HepG2 (cell line): Measurements from ENCODE around the gene GNA15. TPM values are rescaled to one million over a fixed set of nuclear protein-coding genes. Genes with fewer than 3 reads are reported as not detected.

Experiments
- ATAC-seq: fragments of 200-7000 bp; cut with Tn5 transposase; 3 replicates; pipeline ENCODE4 v1.9.1; 2020; ENCODE audit warnings: mild to moderate bottlenecking, moderate library complexity
- BruUV-seq: library from RNA; stranded (reverse); fragments of 400-500 nt; replicated peaks from 2 replicates; lab custom pipeline; 2021; lab: Mats Ljungman, UMichigan
- CTCF ChIA-PET: fragments of 300-600 bp; formaldehyde crosslinking; extraction: SDS; loops from one replicate; lab custom pipeline; 2021; ENCODE audit warnings: low total read pairs, inconsistent platforms, low intra/inter-chr PET ratio; lab: Yijun Ruan, JAX
- POLR2A ChIA-PET: fragments of 350-600 bp; sonication (Branson Sonifier 250); formaldehyde crosslinking; loops from one replicate; lab custom pipeline; 2020; ENCODE audit warnings: antibody characterized with exemption, inconsistent platforms; lab: Yijun Ruan, JAX
- DNase-seq: peaks from one replicate; pipeline ENCODE4 v3.0.0-alpha.2; 2015; ENCODE audit warnings: low spot score
- FAIRE-seq: peaks from 3 replicates; lab custom pipeline; 2011; peaks lifted over from hg19 to GRCh38; lab: Jason Lieb, UNC
- H2AFZ ChIP-seq: one replicate; pipeline ENCODE4 v1.6.1; 2011; ENCODE audit warnings: low read length, inconsistent platforms
- H3K27ac ChIP-seq: fragments of 300-600 bp; 3 replicates; pipeline ENCODE4 v1.8.0; 2011; ENCODE audit warnings: mixed run types, mild to moderate bottlenecking, mixed read lengths, low read length, inconsistent platforms; ENCODE audit not compliant: insufficient read depth; ENCODE audit errors: extremely low read length
- H3K27me3 ChIP-seq, 2 experiments: fragments of 200-600 bp in 1 of 2; 2 replicates in 1 of 2; 3 replicates in 1 of 2; pipeline versions ENCODE4 v1.6.0 to v1.8.0; 2011; ENCODE audit warnings: low read length in 2 of 2, mild to moderate bottlenecking in 2 of 2, moderate library complexity in 2 of 2, inconsistent platforms in 1 of 2; ENCODE audit not compliant: insufficient read depth in 2 of 2, control insufficient read depth in 1 of 2
- H3K36me3 ChIP-seq, 2 experiments: fragments of 200-600 bp in 1 of 2; replicated peaks in 1 of 2; 2 replicates in 1 of 2; 3 replicates in 1 of 2; pipeline versions ENCODE4 v1.5.1 to v1.8.0; 2011; ENCODE audit warnings: low read length in 2 of 2, inconsistent platforms in 1 of 2; ENCODE audit not compliant: insufficient read depth in 2 of 2, control insufficient read depth in 1 of 2
- H3K4me1 ChIP-seq: 2 replicates; pipeline ENCODE4 v1.5.1; 2012; ENCODE audit warnings: low read length, inconsistent platforms; ENCODE audit not compliant: insufficient read depth
- H3K4me2 ChIP-seq: 2 replicates; pipeline ENCODE4 v1.6.0; 2011; ENCODE audit warnings: low read depth, low read length, inconsistent platforms
- H3K4me3 ChIP-seq, 3 experiments: fragments of 200-600 bp in 1 of 3; sonication (generic), shearing (Covaris generic) in 1 of 3; replicated peaks in 1 of 3; 2 replicates each; pipeline ENCODE4 v1.5.1; 2011 to 2016; ENCODE audit warnings: low read length in 3 of 3, inconsistent platforms in 2 of 3, low read depth in 2 of 3, mild to moderate bottlenecking in 2 of 3, control low read depth in 1 of 3, mixed read lengths in 1 of 3; ENCODE audit not compliant: insufficient read depth in 1 of 3
- H3K79me2 ChIP-seq: one replicate; pipeline ENCODE4 v1.6.1; 2011; ENCODE audit warnings: low read length, inconsistent platforms; ENCODE audit not compliant: insufficient read depth
- H3K9ac ChIP-seq: 2 replicates; pipeline ENCODE4 v1.6.0; 2011; ENCODE audit warnings: mild to moderate bottlenecking, low read depth, low read length, inconsistent platforms; ENCODE audit not compliant: insufficient read depth
- H3K9me3 ChIP-seq: 2 replicates; pipeline ENCODE4 v1.5.1; 2012; ENCODE audit warnings: mild to moderate bottlenecking, low read length
- H4K20me1 ChIP-seq: 2 replicates; pipeline ENCODE4 v1.6.0; 2011; ENCODE audit warnings: inconsistent platforms, mild to moderate bottlenecking, low read length, moderate library complexity; ENCODE audit not compliant: insufficient read depth
- CHD4 ChIP-seq: fragments of 200-600 bp; sonication (generic); IDR thresholded peaks from 2 replicates; pipeline ENCODE4 v1.7.0; 2017; ENCODE audit warnings: mild to moderate bottlenecking, low read length, borderline replicate concordance
- CREM ChIP-seq, 2 experiments: sonication (generic) in 1 of 2; formaldehyde crosslinking in 1 of 2; IDR thresholded peaks; 2 replicates each; pipeline versions ENCODE4 v1.4.0 to v1.6.1; 2016 to 2020; ENCODE audit warnings: antibody characterized with exemption in 1 of 2, mild to moderate bottlenecking in 1 of 2, missing genetic modification reagents in 1 of 2
- FOXK2 ChIP-seq: fragments of 450-650 bp; IDR thresholded peaks from 2 replicates; pipeline ENCODE4 v1.6.1; 2016
- MATR3 ChIP-seq: sonication (generic); formaldehyde crosslinking; IDR thresholded peaks from 2 replicates; pipeline ENCODE4 v1.4.0; 2020; ENCODE audit warnings: missing genetic modification reagents
- MBD4 ChIP-seq: IDR thresholded peaks from 2 replicates; pipeline ENCODE4 v1.6.1; 2012; ENCODE audit warnings: low read length, inconsistent platforms, borderline replicate concordance
- NR2C2 ChIP-seq: sonication (generic); formaldehyde crosslinking; IDR thresholded peaks from 2 replicates; pipeline ENCODE4 v1.4.0; 2020; ENCODE audit warnings: missing genetic modification reagents, mild to moderate bottlenecking, moderate library complexity, borderline replicate concordance
- SATB2 ChIP-seq: sonication (generic); formaldehyde crosslinking; IDR thresholded peaks from 2 replicates; pipeline ENCODE4 v1.5.0; 2020; ENCODE audit warnings: missing genetic modification reagents
- SCMH1 ChIP-seq: sonication (generic); formaldehyde crosslinking; IDR thresholded peaks from 2 replicates; pipeline ENCODE4 v1.9.0; 2021; ENCODE audit warnings: missing genetic modification reagents, mild to moderate bottlenecking, borderline replicate concordance
- ZBTB2 ChIP-seq: sonication (generic); formaldehyde crosslinking; IDR thresholded peaks from 2 replicates; pipeline ENCODE4 v1.8.0; 2022; ENCODE audit warnings: low read depth, missing genetic modification reagents
- ZC3H13 ChIP-seq: sonication (generic); formaldehyde crosslinking; IDR thresholded peaks from 2 replicates; pipeline ENCODE4 v1.8.1; 2023; ENCODE audit warnings: mild to moderate bottlenecking, missing genetic modification reagents, moderate library complexity
- ZNF224 ChIP-seq: sonication (generic); formaldehyde crosslinking; IDR thresholded peaks from 2 replicates; pipeline ENCODE4 v1.5.0; 2020; ENCODE audit warnings: mild to moderate bottlenecking, missing genetic modification reagents
- ZNF234 ChIP-seq: sonication (generic); formaldehyde crosslinking; conservative IDR thresholded peaks from 2 replicates; pipeline ENCODE4 v1.5.1; 2020; ENCODE audit warnings: mild to moderate bottlenecking, missing genetic modification reagents
- ZNF256 ChIP-seq: sonication (generic); formaldehyde crosslinking; conservative IDR thresholded peaks from 2 replicates; pipeline ENCODE4 v1.4.0; 2020; ENCODE audit warnings: missing genetic modification reagents
- ZNF468 ChIP-seq: sonication (generic); formaldehyde crosslinking; IDR thresholded peaks from 2 replicates; pipeline ENCODE4 v1.8.0; 2022; ENCODE audit warnings: mild to moderate bottlenecking, moderate library complexity, missing genetic modification reagents
- ZNF547 ChIP-seq: sonication (generic); formaldehyde crosslinking; IDR thresholded peaks from 2 replicates; pipeline ENCODE4 v1.5.1; 2020; ENCODE audit warnings: mild to moderate bottlenecking, missing genetic modification reagents
- ZNF747 ChIP-seq: sonication (generic); formaldehyde crosslinking; IDR thresholded peaks from 2 replicates; pipeline ENCODE4 v1.8.1; 2023; ENCODE audit warnings: missing genetic modification reagents, mild to moderate bottlenecking, borderline replicate concordance
- ZNF766 ChIP-seq: sonication (generic); formaldehyde crosslinking; IDR thresholded peaks from 2 replicates; pipeline ENCODE4 v1.5.0; 2020; ENCODE audit warnings: missing genetic modification reagents, borderline replicate concordance
- ZNF850 ChIP-seq: sonication (generic); formaldehyde crosslinking; conservative IDR thresholded peaks from 2 replicates; pipeline ENCODE4 v1.9.0; 2021; ENCODE audit warnings: mild to moderate bottlenecking, missing genetic modification reagents
- WGBS: methylation state at CpG from one replicate; pipeline ENCODE4 v1.1.6; 2017; ENCODE audit warnings: low lambda C conversion rate; 5-methylcytosine and 5-hydroxymethylcytosine counted together
- in situ Hi-C: cut with HindIII; loops from 2 replicates; pipeline ENCODE4 v1.10.0; 2017; ENCODE audit warnings: low pct_unique_long_range_greater_than_20kb; ENCODE audit not compliant: extremely low pct_ligation_motif_present
- intact Hi-C: fragments of 100-400 bp; cut with micrococcal nuclease; formaldehyde crosslinking; loops from one replicate; pipeline ENCODE4 v1.10.0; 2022; ENCODE audit not compliant: unreplicated experiment
- polyA plus RNA-seq, 8 experiments: library from polyadenylated mRNA; depleted of rRNA in 3 of 8; stranded (reverse) in 7 of 8; unstranded in 1 of 8; fragments of >200 nt; fragmentation: Illumina TruSeq in 4 of 8; extraction: Trizol in 4 of 8; gene quantifications; 2 replicates each; pipeline versions ENCODE4 v1.2.1 to v1.2.3, GENCODE V29; 2011 to 2016; ENCODE audit warnings: low read depth in 4 of 8, missing spikeins in 1 of 8, mixed read lengths in 1 of 8; ENCODE audit not compliant: insufficient read depth in 1 of 8
- total RNA-seq, 5 experiments: library from RNA; depleted of rRNA; stranded (reverse); fragments of >200 nt; fragmentation: Illumina TruSeq; extraction: Trizol; gene quantifications; 2 replicates each; pipeline ENCODE4 v1.2.3, GENCODE V29; 2016; ENCODE audit warnings: low read depth in 1 of 5
- TF ChIP-seq, protein P1 (sequence below): sonication (generic); formaldehyde crosslinking; IDR thresholded peaks from 2 replicates; pipeline ENCODE4 v1.4.0; 2020; ENCODE audit warnings: missing genetic modification reagents, mild to moderate bottlenecking, borderline replicate concordance

The GNA15 gene
- total and polyA plus RNA-seq, 2 of the 13 experiments (the other 11 are each of a cell fraction or from before 2014, with no cell fraction given) = not detected

DNA sequence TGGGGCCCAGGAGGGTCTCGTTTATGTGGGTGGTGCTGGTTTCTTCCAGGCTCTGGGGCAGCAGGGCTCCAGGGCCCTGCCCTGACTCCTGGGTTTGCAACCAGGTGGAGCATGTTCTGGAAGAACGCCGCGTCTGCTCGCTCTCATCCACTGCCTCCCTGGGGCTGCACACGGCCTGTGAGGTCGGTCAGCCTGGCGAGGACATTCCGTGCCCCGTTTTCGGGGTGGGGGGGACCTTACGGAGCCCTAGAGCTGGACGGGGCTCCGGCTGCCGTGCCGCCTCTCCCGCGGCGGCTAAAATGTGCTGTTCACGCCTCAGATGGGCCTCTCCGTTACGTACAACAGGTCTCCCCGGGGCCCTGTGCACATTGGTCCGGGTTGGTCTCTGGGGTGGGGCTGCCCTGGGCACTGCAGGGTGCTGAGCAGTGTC lies 38.4 kb upstream of the GNA15 start:
- in situ Hi-C loops (no loop called here), intact Hi-C loops (no loop called here)
- peak overlapping the region; percentile 64 to 97 (median 94) for H3K4me3 ChIP-seq
- peaks cover 34% of the 10 kb centered on the region for H3K4me1 ChIP-seq
- no TSS peak for BruUV-seq
- H3K9ac ChIP-seq = peak overlapping the region; percentile 94
- H3K36me3 ChIP-seq = no peaks in the 10 kb centered on the region
- FAIRE-seq = no peak
- H2AFZ ChIP-seq = no peak overlapping the region
- H3K79me2 ChIP-seq = peaks cover 71% of the 10 kb centered on the region
- H3K27ac ChIP-seq = peak overlapping the region; percentile 93
- no CpG with 5 or more reads among the region's 24 CpGs for WGBS
- ChIA-PET POLR2A (interaction anchor here (1.0 to 2.2 kb wide), 9 partner anchors 8 to 147 kb away, joined by 3 to 19 read pairs (median 6); partner anchors contain the start of gene NCLN), CTCF (no interaction called here)
- no peak for DNase-seq
- H3K4me2 ChIP-seq = peak overlapping the region; percentile 97
- no peaks in the 10 kb centered on the region for H3K9me3 ChIP-seq
- H3K27me3 ChIP-seq = no peaks in the 10 kb centered on the region
- H4K20me1 ChIP-seq = peaks cover 25% of the 10 kb centered on the region
- ATAC-seq = no peak
- TF ChIP-seq ZNF766 (CRISPR knock-in tag) (no peak), ZNF747 (peak; percentile 43; the same call in 1 of the 2 replicates), ZNF468 (CRISPR knock-in tag) (no peak), ZNF224 (CRISPR knock-in tag) (no peak), ZNF850 (CRISPR knock-in tag) (no peak), SCMH1 (CRISPR knock-in tag) (no peak), SATB2 (CRISPR knock-in tag) (no peak), ZNF234 (CRISPR knock-in tag) (no peak), CHD4 (no peak), CREM (IDR thresholded peaks at IDR 0.05) (no peak), CREM (CRISPR knock-in tag; IDR thresholded peaks at IDR 0.05) (no peak), NR2C2 (no peak), FOXK2 (no peak), ZBTB2 (no peak), MBD4 (no peak), MATR3 (no peak), ZNF256 (CRISPR knock-in tag) (no peak), ZC3H13 (CRISPR knock-in tag) (no peak), ZNF547 (no peak)
- TF ChIP-seq, protein P1, sequence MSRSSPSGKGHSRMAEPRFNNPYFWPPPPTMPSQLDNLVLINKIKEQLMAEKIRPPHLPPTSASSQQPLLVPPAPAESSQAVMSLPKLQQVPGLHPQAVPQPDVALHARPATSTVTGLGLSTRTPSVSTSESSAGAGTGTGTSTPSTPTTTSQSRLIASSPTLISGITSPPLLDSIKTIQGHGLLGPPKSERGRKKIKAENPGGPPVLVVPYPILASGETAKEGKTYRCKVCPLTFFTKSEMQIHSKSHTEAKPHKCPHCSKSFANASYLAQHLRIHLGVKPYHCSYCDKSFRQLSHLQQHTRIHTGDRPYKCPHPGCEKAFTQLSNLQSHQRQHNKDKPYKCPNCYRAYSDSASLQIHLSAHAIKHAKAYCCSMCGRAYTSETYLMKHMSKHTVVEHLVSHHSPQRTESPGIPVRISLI = no peak
